Activated gamma-delta T cell treated with anti-CD3 and anti-CD28 coated beads, Interleukin-2, amount 50 U/mL, for 16 hours (primary cell): ENCODE data around the gene PEX11A.

Experiments
- DNase-seq: peaks from one replicate; pipeline ENCODE4 v3.0.0-alpha.2; 2020; ENCODE audit warnings: low read depth

The PEX11A gene

GRCh38 chr15:89674526-89674925 lies 16.0 kb downstream of the PEX11A start:
- no peak for DNase-seq

- DNase-seq: no peak
Observed at GRCh38 chr15:89673165-89673512, 17.4 kb downstream of the PEX11A start.

- no peak for DNase-seq
Observed at GRCh38 chr15:89672221-89673164, 18.1 kb downstream of the PEX11A start.

- DNase-seq: no peak
Observed at GRCh38 chr15:89671687-89672086, 18.9 kb downstream of the PEX11A start.

GRCh38 chr15:89670971-89671560 lies 19.5 kb downstream of the PEX11A start:
- no peak for DNase-seq

- no peak for DNase-seq
Observed at GRCh38 chr15:89669941-89670340, 20.6 kb downstream of the PEX11A start.

- DNase-seq: no peak
Observed at GRCh38 chr15:89669309-89669865, 21.2 kb downstream of the PEX11A start.

GRCh38 chr15:89668171-89668570 lies 22.4 kb downstream of the PEX11A start:
- no peak for DNase-seq

- no peak for DNase-seq
Observed at GRCh38 chr15:89667706-89667960, 22.9 kb downstream of the PEX11A start.

- no peak for DNase-seq
Observed at GRCh38 chr15:89666858-89667705, 23.5 kb downstream of the PEX11A start.

GRCh38 chr15:89666184-89666857 lies 24.2 kb downstream of the PEX11A start:
- no peak for DNase-seq

GRCh38 chr15:89665449-89666181 lies 24.9 kb downstream of the PEX11A start:
- no peak for DNase-seq

- no peak for DNase-seq
Observed at GRCh38 chr15:89664441-89665350, 25.9 kb downstream of the PEX11A start.

- DNase-seq: no peak
Observed at GRCh38 chr15:89662893-89663626, 27.5 kb downstream of the PEX11A start.

GRCh38 chr15:89660556-89660955 lies 30.0 kb downstream of the PEX11A start:
- no peak for DNase-seq

- no peak for DNase-seq
Observed at GRCh38 chr15:89659295-89659694, 31.3 kb downstream of the PEX11A start.

- DNase-seq: no peak
Observed at GRCh38 chr15:89657686-89658200, 32.8 kb downstream of the PEX11A start.

GRCh38 chr15:89656116-89656815 lies 34.3 kb downstream of the PEX11A start:
- DNase-seq: no peak
